WTC11 (cell line): ENCODE measurements around the gene RGS17. TPM values are rescaled to one million over a fixed set of nuclear protein-coding genes. Genes with fewer than 3 reads are reported as not detected.

Source experiments
- ATAC-seq: fragments of 200-7000 bp; cut with Tn5 transposase; 2 replicates; pipeline ENCODE4 v1.10.0; 2021; ENCODE audit warnings: mild to moderate bottlenecking, moderate library complexity
- CTCF ChIA-PET: fragments of 300-600 bp; sonication (Branson Sonifier 250); formaldehyde crosslinking; loops from one replicate; lab custom pipeline; 2021; ENCODE audit warnings: antibody characterized with exemption; lab: Charles Lee
- POLR2A ChIA-PET: fragments of 350-600 bp; sonication (Branson Sonifier 250); formaldehyde crosslinking; loops from one replicate; lab custom pipeline; 2021; ENCODE audit warnings: antibody characterized with exemption; lab: Charles Lee
- DNase-seq: peaks from one replicate; pipeline ENCODE4 v3.0.0; 2021; ENCODE audit warnings: low spot score
- H3K27ac Mint-ChIP-seq: 2 replicates; pipeline ENCODE4 v1.8.0; 2021; ENCODE audit warnings: mixed read lengths
- H3K27me3 Mint-ChIP-seq: 2 replicates; pipeline ENCODE4 v1.8.0; 2021; ENCODE audit warnings: low read depth, mild to moderate bottlenecking, moderate library complexity, mixed read lengths
- H3K36me3 Mint-ChIP-seq: 2 replicates; pipeline ENCODE4 v1.8.0; 2021; ENCODE audit warnings: mixed read lengths
- H3K4me1 Mint-ChIP-seq: 2 replicates; pipeline ENCODE4 v1.8.0; 2022; ENCODE audit warnings: mixed read lengths
- H3K4me3 Mint-ChIP-seq: 2 replicates; pipeline ENCODE4 v1.8.0; 2021; ENCODE audit warnings: mild to moderate bottlenecking, moderate library complexity, mixed read lengths
- H3K9me3 Mint-ChIP-seq: 2 replicates; pipeline ENCODE4 v1.8.0; 2021; ENCODE audit warnings: mixed read lengths
- ARID4B ChIP-seq: sonication (generic); formaldehyde crosslinking; IDR thresholded peaks from 2 replicates; pipeline ENCODE4 v1.8.0; 2023; ENCODE audit warnings: missing genetic modification reagents, mild to moderate bottlenecking, borderline replicate concordance
- CDX4 ChIP-seq: fragments of 250-450 bp; sonication (Bioruptor Pico); IDR thresholded peaks from 2 replicates; pipeline ENCODE4 v1.9.0; 2021; ENCODE audit warnings: moderate library complexity, mild to moderate bottlenecking, inconsistent platforms, borderline replicate concordance
- E2F1 ChIP-seq: sonication (generic); formaldehyde crosslinking; IDR thresholded peaks from 2 replicates; pipeline ENCODE4 v1.8.0; 2022; ENCODE audit warnings: mild to moderate bottlenecking, missing genetic modification reagents
- E2F4 ChIP-seq: sonication (generic); formaldehyde crosslinking; IDR thresholded peaks from 2 replicates; pipeline ENCODE4 v1.8.1; 2022; ENCODE audit warnings: low read depth, mild to moderate bottlenecking, moderate library complexity, missing genetic modification reagents, borderline replicate concordance
- FOXK1 ChIP-seq: sonication (generic); formaldehyde crosslinking; IDR thresholded peaks from 2 replicates; pipeline ENCODE4 v1.8.0; 2022; ENCODE audit warnings: mild to moderate bottlenecking, moderate library complexity, missing genetic modification reagents
- GABPB1 ChIP-seq: sonication (generic); formaldehyde crosslinking; IDR thresholded peaks from 2 replicates; pipeline ENCODE4 v1.8.1; 2023; ENCODE audit warnings: mild to moderate bottlenecking, missing genetic modification reagents
- HMGA2 ChIP-seq: fragments of 250-450 bp; sonication (Bioruptor Pico); IDR thresholded peaks from 2 replicates; pipeline ENCODE4 v1.4.0; 2021; ENCODE audit warnings: mild to moderate bottlenecking, moderate library complexity
- JAZF1 ChIP-seq: fragments of 250-450 bp; sonication (Bioruptor Pico); IDR thresholded peaks from 2 replicates; pipeline ENCODE4 v1.9.0; 2021; ENCODE audit warnings: moderate library complexity, mild to moderate bottlenecking, inconsistent platforms
- JUN ChIP-seq: sonication (generic); formaldehyde crosslinking; IDR thresholded peaks from 2 replicates; pipeline ENCODE4 v1.8.0; 2023; ENCODE audit warnings: mild to moderate bottlenecking, missing genetic modification reagents
- NFATC4 ChIP-seq: fragments of 250-450 bp; sonication (Bioruptor Pico); IDR thresholded peaks from 2 replicates; pipeline ENCODE4 v1.9.0; 2021; ENCODE audit warnings: mild to moderate bottlenecking
- SOX15 ChIP-seq: fragments of 250-450 bp; sonication (Bioruptor Pico); IDR thresholded peaks from 2 replicates; pipeline ENCODE4 v1.9.0; 2021; ENCODE audit warnings: mild to moderate bottlenecking
- SP1 ChIP-seq: sonication (generic); formaldehyde crosslinking; conservative IDR thresholded peaks from 2 replicates; pipeline ENCODE4 v1.8.1; 2022; ENCODE audit warnings: missing genetic modification reagents
- TEAD4 ChIP-seq: sonication (generic); formaldehyde crosslinking; IDR thresholded peaks from 2 replicates; pipeline ENCODE4 v1.8.0; 2022; ENCODE audit warnings: mild to moderate bottlenecking, missing genetic modification reagents
- ZNF232 ChIP-seq: sonication (generic); formaldehyde crosslinking; IDR thresholded peaks from 2 replicates; pipeline ENCODE4 v1.8.0; 2022; ENCODE audit warnings: mild to moderate bottlenecking, missing genetic modification reagents
- ZNF263 ChIP-seq: sonication (generic); formaldehyde crosslinking; IDR thresholded peaks from 2 replicates; pipeline ENCODE4 v1.8.1; 2022; ENCODE audit warnings: low read depth, mild to moderate bottlenecking, moderate library complexity, missing genetic modification reagents
- ZNF317 ChIP-seq: sonication (generic); formaldehyde crosslinking; IDR thresholded peaks from 2 replicates; pipeline ENCODE4 v1.8.1; 2023; ENCODE audit warnings: low read depth, mild to moderate bottlenecking, moderate library complexity, missing genetic modification reagents, borderline replicate concordance
- ZNF425 ChIP-seq: fragments of 250-450 bp; sonication (Bioruptor Pico); conservative IDR thresholded peaks from 2 replicates; pipeline ENCODE4 v1.9.0; 2021; ENCODE audit warnings: mild to moderate bottlenecking
- ZNF512 ChIP-seq: sonication (generic); formaldehyde crosslinking; IDR thresholded peaks from 2 replicates; pipeline ENCODE4 v1.8.1; 2022; ENCODE audit warnings: missing genetic modification reagents, borderline replicate concordance
- total RNA-seq: library from RNA; stranded (reverse); gene quantifications from 3 replicates; pipeline ENCODE4 v1.2.3, GENCODE V29; 2021
- TF ChIP-seq, protein P1 (sequence below): sonication (generic); formaldehyde crosslinking; IDR thresholded peaks from 2 replicates; pipeline ENCODE4 v1.8.0; 2022; ENCODE audit warnings: mild to moderate bottlenecking, missing genetic modification reagents
- TF ChIP-seq, protein P2 (sequence below): fragments of 250-450 bp; sonication (Bioruptor Pico); IDR thresholded peaks from 2 replicates; pipeline ENCODE4 v1.8.0; 2021; ENCODE audit warnings: mild to moderate bottlenecking

The RGS17 gene
- total RNA-seq, 1 experiment from 2014 or later = 9.3 TPM

GRCh38 chr6:153059757-153060156 is 71.3 kb downstream of the RGS17 start (continued):
- TF ChIP-seq SP1 (CRISPR knock-in tag) (no peak), ZNF425 (CRISPR knock-in tag) (no peak)

- Mint-ChIP-seq H3K4me3 (no peak overlapping the region), H3K4me1 (peaks cover 35% of the 10 kb centered on the region), H3K36me3 (peaks cover 14% of the 10 kb centered on the region), H3K27me3 (no peaks in the 10 kb centered on the region), H3K9me3 (peaks cover 14% of the 10 kb centered on the region)
- CTCF ChIA-PET = no interaction called here
- no peak for TF ChIP-seq E2F1 (CRISPR knock-in tag)
- TF ChIP-seq CDX4 = no peak
- TF ChIP-seq, protein P1, sequence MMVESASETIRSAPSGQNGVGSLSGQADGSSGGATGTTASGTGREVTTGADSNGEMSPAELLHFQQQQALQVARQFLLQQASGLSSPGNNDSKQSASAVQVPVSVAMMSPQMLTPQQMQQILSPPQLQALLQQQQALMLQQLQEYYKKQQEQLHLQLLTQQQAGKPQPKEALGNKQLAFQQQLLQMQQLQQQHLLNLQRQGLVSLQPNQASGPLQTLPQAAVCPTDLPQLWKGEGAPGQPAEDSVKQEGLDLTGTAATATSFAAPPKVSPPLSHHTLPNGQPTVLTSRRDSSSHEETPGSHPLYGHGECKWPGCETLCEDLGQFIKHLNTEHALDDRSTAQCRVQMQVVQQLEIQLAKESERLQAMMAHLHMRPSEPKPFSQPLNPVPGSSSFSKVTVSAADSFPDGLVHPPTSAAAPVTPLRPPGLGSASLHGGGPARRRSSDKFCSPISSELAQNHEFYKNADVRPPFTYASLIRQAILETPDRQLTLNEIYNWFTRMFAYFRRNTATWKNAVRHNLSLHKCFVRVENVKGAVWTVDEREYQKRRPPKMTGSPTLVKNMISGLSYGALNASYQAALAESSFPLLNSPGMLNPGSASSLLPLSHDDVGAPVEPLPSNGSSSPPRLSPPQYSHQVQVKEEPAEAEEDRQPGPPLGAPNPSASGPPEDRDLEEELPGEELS = no peak
- TF ChIP-seq E2F4 = no peak
- TF ChIP-seq ZNF512 (CRISPR knock-in tag) = no peak
- no peak for TF ChIP-seq NFATC4
- no peak for TF ChIP-seq JAZF1
- no peak for TF ChIP-seq SOX15
- TF ChIP-seq GABPB1 = no peak
- no peak for TF ChIP-seq ZNF263 (CRISPR knock-in tag)
- TF ChIP-seq ZNF232 (CRISPR knock-in tag) = no peak
- no peak for TF ChIP-seq FOXK1
- no peak for TF ChIP-seq TEAD4 (CRISPR knock-in tag)
- TF ChIP-seq ZNF317 (CRISPR knock-in tag) = no peak
- no peak for TF ChIP-seq HMGA2 (CRISPR knock-in tag)
- TF ChIP-seq JUN (CRISPR knock-in tag) = no peak
- TF ChIP-seq, protein P2, sequence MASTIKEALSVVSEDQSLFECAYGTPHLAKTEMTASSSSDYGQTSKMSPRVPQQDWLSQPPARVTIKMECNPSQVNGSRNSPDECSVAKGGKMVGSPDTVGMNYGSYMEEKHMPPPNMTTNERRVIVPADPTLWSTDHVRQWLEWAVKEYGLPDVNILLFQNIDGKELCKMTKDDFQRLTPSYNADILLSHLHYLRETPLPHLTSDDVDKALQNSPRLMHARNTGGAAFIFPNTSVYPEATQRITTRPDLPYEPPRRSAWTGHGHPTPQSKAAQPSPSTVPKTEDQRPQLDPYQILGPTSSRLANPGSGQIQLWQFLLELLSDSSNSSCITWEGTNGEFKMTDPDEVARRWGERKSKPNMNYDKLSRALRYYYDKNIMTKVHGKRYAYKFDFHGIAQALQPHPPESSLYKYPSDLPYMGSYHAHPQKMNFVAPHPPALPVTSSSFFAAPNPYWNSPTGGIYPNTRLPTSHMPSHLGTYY (CRISPR knock-in tag) = no peak
- no peak for TF ChIP-seq ARID4B
- TF ChIP-seq, all 79 proteins: peak for 0
- peak; percentile 41 for ATAC-seq
- no peak for DNase-seq
- peak overlapping the region; percentile 94 for H3K27ac Mint-ChIP-seq
- POLR2A ChIA-PET = interaction anchor here (0.6 kb wide), 1 partner anchor 59 kb away, joined by 6 read pairs; no protein-coding TSS in a partner anchor
These were observed 71.8 kb downstream of the RGS17 start for GRCh38 chr6:153059311-153059710.
